ENCODE measurements around the gene PRR22. TPM values are rescaled to one million over a fixed set of nuclear protein-coding genes. Genes with fewer than 3 reads are reported as not detected.

Gene PRR22
- total RNA-seq, 4 donors from 2014 or later: 2.0 to 5.1 (median 3.6) TPM

DNA sequence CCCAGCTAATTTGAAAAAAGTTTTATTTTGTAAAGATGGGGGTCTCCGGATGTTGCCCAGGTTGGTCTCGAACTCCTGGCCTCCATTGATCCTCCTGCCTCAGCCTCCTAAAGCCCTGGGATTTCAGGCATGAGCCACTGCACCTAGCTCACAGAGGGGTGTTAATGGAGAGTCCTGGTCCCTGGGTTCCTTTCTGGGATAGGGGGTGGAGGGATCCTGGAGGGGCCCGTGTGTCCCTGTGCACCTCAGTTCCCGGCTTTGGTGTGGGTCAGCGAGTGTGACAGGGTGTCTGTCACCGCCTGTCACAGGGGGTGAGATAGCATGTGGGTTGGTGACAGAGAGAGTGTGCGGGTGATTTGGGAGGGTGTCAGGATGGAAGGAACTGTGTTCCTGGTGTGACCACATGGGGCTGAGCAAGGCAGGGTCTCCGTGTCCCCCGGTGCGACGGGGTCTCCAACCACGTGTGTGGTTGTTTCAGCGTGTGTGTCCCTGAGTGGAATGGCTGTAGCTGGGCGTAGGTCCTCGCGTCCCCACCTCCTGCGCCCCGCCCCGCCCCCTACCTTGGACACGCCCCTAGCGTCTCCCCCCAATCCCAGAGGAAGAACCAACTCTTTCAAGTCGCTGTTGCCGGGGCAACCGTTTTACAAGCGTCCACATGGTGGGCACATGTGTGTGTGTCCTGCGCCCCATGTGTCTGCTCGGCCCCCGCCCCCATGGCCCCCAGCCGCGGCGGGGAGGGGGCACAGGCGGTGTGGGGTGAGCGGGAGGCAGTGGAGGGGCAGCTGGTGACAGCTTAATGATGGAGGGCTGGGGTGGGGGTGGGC, 17.5 kb upstream of the PRR22 start:
- Histone ChIP-seq H3K27ac (no peak overlapping the region), H3K27me3 (peaks cover 16% of the 10 kb centered on the region), H3K4me1 (peaks cover 43% of the 10 kb centered on the region), H3K36me3 (no peaks in the 10 kb centered on the region), H3K4me3 (no peak overlapping the region), H3K9me3 (no peaks in the 10 kb centered on the region)
- 68% methylated on average over 9 of the region's 33 CpGs for WGBS
- no peak for TF ChIP-seq POLR2A (IDR thresholded peaks at IDR 0.05)
- no peak for TF ChIP-seq POLR2AphosphoS5 (IDR thresholded peaks at IDR 0.05)
- TF ChIP-seq, protein P1, sequence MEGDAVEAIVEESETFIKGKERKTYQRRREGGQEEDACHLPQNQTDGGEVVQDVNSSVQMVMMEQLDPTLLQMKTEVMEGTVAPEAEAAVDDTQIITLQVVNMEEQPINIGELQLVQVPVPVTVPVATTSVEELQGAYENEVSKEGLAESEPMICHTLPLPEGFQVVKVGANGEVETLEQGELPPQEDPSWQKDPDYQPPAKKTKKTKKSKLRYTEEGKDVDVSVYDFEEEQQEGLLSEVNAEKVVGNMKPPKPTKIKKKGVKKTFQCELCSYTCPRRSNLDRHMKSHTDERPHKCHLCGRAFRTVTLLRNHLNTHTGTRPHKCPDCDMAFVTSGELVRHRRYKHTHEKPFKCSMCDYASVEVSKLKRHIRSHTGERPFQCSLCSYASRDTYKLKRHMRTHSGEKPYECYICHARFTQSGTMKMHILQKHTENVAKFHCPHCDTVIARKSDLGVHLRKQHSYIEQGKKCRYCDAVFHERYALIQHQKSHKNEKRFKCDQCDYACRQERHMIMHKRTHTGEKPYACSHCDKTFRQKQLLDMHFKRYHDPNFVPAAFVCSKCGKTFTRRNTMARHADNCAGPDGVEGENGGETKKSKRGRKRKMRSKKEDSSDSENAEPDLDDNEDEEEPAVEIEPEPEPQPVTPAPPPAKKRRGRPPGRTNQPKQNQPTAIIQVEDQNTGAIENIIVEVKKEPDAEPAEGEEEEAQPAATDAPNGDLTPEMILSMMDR (IDR thresholded peaks at IDR 0.05): no peak
- no peak for TF ChIP-seq EP300 (IDR thresholded peaks at IDR 0.05)
- DNase-seq (ENCODE audit: low spot score in 2 of 2): no peak

DNA sequence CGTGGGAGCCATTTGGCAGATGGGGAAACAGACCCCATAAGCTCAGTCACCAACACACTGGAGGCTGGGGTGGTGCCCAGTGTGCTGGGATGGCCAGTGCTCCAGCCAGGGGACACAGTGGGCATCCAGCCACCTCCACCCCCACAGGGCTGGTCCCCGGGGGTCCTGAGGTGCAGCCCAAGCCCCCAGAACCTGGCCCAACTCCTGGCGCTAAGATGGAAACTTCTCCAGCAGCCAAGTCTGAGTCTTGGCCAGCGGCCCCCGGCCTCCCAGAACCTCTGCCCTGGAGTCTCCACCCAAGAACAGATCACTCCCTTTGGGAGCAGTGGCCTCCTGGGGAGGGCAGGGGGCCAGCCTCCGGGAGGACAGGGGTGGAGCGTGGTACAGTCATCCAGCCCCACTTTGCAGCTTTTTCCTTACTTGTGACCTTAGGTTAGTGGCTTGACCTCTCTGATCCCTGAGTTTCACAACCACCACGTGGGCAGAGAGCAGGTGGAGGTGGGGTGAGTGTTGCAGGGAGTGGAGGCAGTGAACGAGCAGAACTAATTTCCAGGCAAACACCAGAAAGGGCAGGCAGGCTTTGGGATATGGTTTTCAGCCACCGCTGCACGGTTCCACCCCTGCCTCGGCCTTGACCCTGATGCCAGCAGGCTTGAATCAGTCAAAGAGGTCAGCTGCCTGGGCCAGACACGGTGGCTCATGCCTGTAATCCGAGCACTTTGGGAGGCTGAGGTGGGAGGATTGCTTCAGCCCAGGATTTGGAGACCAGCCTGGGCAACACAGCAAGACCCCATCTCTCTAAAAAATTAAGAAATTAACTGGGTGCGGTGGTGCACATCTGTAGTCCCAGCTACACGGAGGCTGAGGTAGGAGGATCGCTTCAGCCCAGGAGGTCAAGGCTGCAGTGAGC, 16.1 kb upstream of the PRR22 start:
- H3K4me3 ChIP-seq: no peak overlapping the region
- H3K27me3 ChIP-seq: peaks cover 16% of the 10 kb centered on the region
- H3K27ac ChIP-seq: no peak overlapping the region
- WGBS: 83% methylated on average over 13 of the region's 17 CpGs
- TF ChIP-seq, protein P1 (IDR thresholded peaks at IDR 0.05): no peak
- no peak for TF ChIP-seq POLR2A (IDR thresholded peaks at IDR 0.05)
- TF ChIP-seq EP300 (IDR thresholded peaks at IDR 0.05): no peak
- TF ChIP-seq POLR2AphosphoS5 (IDR thresholded peaks at IDR 0.05): no peak
- H3K36me3 ChIP-seq: no peaks in the 10 kb centered on the region
- no peak for DNase-seq (ENCODE audit: low spot score in 2 of 2)
- no peaks in the 10 kb centered on the region for H3K9me3 ChIP-seq
- H3K4me1 ChIP-seq: peaks cover 40% of the 10 kb centered on the region

DNA sequence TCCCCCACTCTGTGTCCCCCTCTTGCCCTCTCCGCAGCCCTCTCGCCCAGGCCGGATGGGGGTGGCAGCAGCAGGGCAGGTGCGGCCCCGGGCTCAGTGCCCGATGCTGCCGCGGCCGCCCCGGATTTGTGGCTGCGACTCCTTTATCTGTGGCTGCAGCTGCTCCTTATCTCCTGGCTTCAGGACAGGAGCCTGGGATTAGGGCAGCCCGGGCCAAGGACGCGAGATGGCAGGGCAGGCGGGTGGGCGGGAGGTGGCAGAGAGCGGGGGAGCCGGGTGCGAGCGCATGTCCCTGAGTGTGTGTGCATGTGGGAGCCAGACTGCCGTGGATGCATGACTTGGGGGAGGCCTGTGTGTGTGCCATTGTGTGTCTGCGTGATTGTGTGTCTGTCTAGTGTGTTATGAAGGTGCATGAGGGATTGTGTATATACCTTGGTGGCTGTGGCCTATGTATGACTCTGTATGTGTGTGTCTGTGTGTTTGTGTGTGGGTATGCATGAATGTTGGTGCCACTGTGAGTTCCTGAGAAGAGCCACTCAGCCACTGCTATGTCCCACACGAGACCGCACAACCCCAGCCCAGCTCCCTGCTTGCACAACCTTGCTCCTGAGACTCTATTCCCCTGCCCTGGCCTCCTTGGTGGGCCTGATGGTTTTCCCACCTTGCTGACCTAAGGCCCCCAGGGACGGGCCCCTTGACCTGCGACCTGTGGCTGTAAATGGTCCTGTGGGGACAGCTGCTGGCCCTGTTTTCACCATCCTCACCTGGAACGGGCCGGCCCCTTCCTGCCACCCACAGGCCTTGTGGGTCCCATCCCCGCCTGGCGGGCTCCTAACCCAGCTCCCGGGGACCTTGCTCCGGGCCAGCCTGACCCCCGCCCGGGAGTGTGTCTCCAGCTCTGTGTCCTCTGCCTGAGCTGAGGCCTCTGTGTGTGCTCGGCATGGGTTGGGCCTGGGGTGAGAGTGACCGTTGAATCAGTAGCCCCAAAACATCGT, 15.0 kb upstream of the PRR22 start:
- DNase-seq (ENCODE audit: low spot score in 2 of 2): no peak
- no peaks in the 10 kb centered on the region for H3K9me3 ChIP-seq
- H3K27me3 ChIP-seq: peaks cover 9% of the 10 kb centered on the region
- no peaks in the 10 kb centered on the region for H3K36me3 ChIP-seq
- no peak overlapping the region for H3K4me3 ChIP-seq
- no peak overlapping the region for H3K27ac ChIP-seq
- WGBS: 48% methylated on average over 27 of the region's 37 CpGs
- H3K4me1 ChIP-seq: peaks cover 38% of the 10 kb centered on the region
- TF ChIP-seq POLR2AphosphoS5 (IDR thresholded peaks at IDR 0.05): no peak
- TF ChIP-seq EP300 (IDR thresholded peaks at IDR 0.05): no peak
- no peak for TF ChIP-seq POLR2A (IDR thresholded peaks at IDR 0.05)
- TF ChIP-seq, protein P1 (IDR thresholded peaks at IDR 0.05): no peak

DNA sequence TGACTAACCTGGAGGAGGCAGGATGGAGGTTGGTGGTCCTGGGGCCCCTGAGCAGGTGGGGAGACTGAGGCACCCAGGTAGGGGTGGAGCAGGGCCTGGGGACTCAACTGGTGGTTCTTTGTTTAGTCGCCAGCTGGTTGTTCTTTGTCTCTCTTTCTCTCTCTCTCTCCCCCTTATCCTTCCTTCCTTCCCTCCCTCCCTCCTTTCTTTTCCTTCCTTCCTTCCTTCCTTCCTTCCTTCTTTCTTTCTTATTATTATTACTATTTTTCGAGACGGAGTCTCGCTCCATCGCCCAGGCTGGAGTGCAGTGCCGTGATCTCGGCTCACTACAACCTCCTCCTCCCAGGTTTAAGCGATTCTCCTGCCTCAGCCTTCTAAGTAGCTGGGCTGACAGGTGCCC, 13.7 kb upstream of the PRR22 start:
- no peaks in the 10 kb centered on the region for H3K36me3 ChIP-seq
- no peak overlapping the region for H3K4me3 ChIP-seq
- peaks cover 7% of the 10 kb centered on the region for H3K27me3 ChIP-seq
- H3K9me3 ChIP-seq: no peaks in the 10 kb centered on the region
- H3K4me1 ChIP-seq: peaks cover 27% of the 10 kb centered on the region
- DNase-seq (ENCODE audit: low spot score in 2 of 2): no peak
- H3K27ac ChIP-seq: no peak overlapping the region
- TF ChIP-seq, protein P1 (IDR thresholded peaks at IDR 0.05): no peak
- TF ChIP-seq POLR2AphosphoS5 (IDR thresholded peaks at IDR 0.05) (no peak), EP300 (IDR thresholded peaks at IDR 0.05) (no peak), POLR2A (IDR thresholded peaks at IDR 0.05) (no peak)
- WGBS: 86% methylated on average over 8 of the region's 8 CpGs

Data from suprapubic skin (tissue), 4 donors.